OCI-LY1 (cell line): ENCODE results near the gene BHLHE23.

Experiments used
- H2AFZ ChIP-seq: fragments of 200-600 bp; sonication (generic), shearing (Covaris generic); 2 replicates; pipeline ENCODE4 v1.6.0; 2014; ENCODE audit warnings: antibody characterized with exemption, mild to moderate bottlenecking, low read length
- H3F3A ChIP-seq: fragments of 200-600 bp; sonication (generic), shearing (Covaris generic); 2 replicates; pipeline ENCODE4 v1.6.0; 2014; ENCODE audit warnings: mild to moderate bottlenecking, antibody characterized with exemption, low read length, moderate library complexity; ENCODE audit not compliant: insufficient read depth
- H3K27ac ChIP-seq: fragments of 200-600 bp; sonication (generic); 2 replicates; pipeline ENCODE4 v1.5.1; 2014; ENCODE audit warnings: low read length, mixed run types, mild to moderate bottlenecking, low read depth; ENCODE audit not compliant: poor library complexity, severe bottlenecking
- H3K27me3 ChIP-seq: fragments of 200-600 bp; sonication (generic); 2 replicates; pipeline ENCODE4 v1.6.0; 2014; ENCODE audit warnings: antibody characterized with exemption, mild to moderate bottlenecking, low read length, moderate library complexity; ENCODE audit not compliant: insufficient read depth
- H3K36me3 ChIP-seq: fragments of 200-600 bp; sonication (generic); 2 replicates; pipeline ENCODE4 v1.6.1; 2014; ENCODE audit warnings: mild to moderate bottlenecking, antibody characterized with exemption, low read length, moderate library complexity, mixed read lengths; ENCODE audit not compliant: insufficient read depth
- H3K4me1 ChIP-seq: fragments of 200-600 bp; sonication (generic); 2 replicates; pipeline ENCODE4 v1.5.1; 2014; ENCODE audit warnings: mild to moderate bottlenecking, low read length, moderate library complexity; ENCODE audit not compliant: insufficient read depth, severe bottlenecking
- H3K4me2 ChIP-seq: fragments of 200-600 bp; sonication (generic), shearing (Covaris generic); 2 replicates; pipeline ENCODE4 v1.6.1; 2014; ENCODE audit warnings: low read length
- H3K4me3 ChIP-seq: fragments of 200-600 bp; sonication (generic); 2 replicates; pipeline ENCODE4 v1.5.1; 2014; ENCODE audit warnings: low read length, low read depth, mild to moderate bottlenecking, mixed read lengths; ENCODE audit not compliant: poor library complexity, severe bottlenecking
- H3K79me2 ChIP-seq: fragments of 200-600 bp; shearing (Covaris generic); 2 replicates; pipeline ENCODE4 v1.6.1; 2016; ENCODE audit warnings: mixed run types, low read length, mixed read lengths; ENCODE audit not compliant: insufficient read depth
- H3K9ac ChIP-seq: fragments of 200-600 bp; sonication (generic), shearing (Covaris generic); 2 replicates; pipeline ENCODE4 v1.6.1; 2014; ENCODE audit warnings: mild to moderate bottlenecking, low read length, mixed read lengths
- H3K9me2 ChIP-seq: fragments of 200-600 bp; sonication (generic), shearing (Covaris generic); 2 replicates; pipeline ENCODE4 v1.6.1; 2014; ENCODE audit warnings: low read depth, mild to moderate bottlenecking, low read length, mixed read lengths
- H3K9me3 ChIP-seq: fragments of 200-600 bp; shearing (Covaris generic); 2 replicates; pipeline ENCODE4 v1.6.1; 2014; ENCODE audit warnings: low read length, mixed read lengths
- H4K20me1 ChIP-seq: fragments of 200-600 bp; sonication (generic), shearing (Covaris generic); 2 replicates; pipeline ENCODE4 v1.6.0; 2016; ENCODE audit warnings: mild to moderate bottlenecking, low read length; ENCODE audit not compliant: insufficient read depth
- EZH2 ChIP-seq: fragments of 200-600 bp; sonication (generic), shearing (Covaris generic); IDR thresholded peaks from 2 replicates; pipeline ENCODE4 v1.8.0; 2017; ENCODE audit warnings: borderline replicate concordance, mixed run types, mild to moderate bottlenecking, antibody characterized with exemption, low read length, moderate library complexity, mixed read lengths
- TF ChIP-seq, protein P1 (sequence below): fragments of 200-600 bp; sonication (generic), shearing (Covaris generic); IDR thresholded peaks from 2 replicates; pipeline ENCODE4 v1.5.1; 2017; ENCODE audit warnings: mild to moderate bottlenecking, antibody characterized with exemption, low read length, moderate library complexity, mixed read lengths

Gene BHLHE23

DNA sequence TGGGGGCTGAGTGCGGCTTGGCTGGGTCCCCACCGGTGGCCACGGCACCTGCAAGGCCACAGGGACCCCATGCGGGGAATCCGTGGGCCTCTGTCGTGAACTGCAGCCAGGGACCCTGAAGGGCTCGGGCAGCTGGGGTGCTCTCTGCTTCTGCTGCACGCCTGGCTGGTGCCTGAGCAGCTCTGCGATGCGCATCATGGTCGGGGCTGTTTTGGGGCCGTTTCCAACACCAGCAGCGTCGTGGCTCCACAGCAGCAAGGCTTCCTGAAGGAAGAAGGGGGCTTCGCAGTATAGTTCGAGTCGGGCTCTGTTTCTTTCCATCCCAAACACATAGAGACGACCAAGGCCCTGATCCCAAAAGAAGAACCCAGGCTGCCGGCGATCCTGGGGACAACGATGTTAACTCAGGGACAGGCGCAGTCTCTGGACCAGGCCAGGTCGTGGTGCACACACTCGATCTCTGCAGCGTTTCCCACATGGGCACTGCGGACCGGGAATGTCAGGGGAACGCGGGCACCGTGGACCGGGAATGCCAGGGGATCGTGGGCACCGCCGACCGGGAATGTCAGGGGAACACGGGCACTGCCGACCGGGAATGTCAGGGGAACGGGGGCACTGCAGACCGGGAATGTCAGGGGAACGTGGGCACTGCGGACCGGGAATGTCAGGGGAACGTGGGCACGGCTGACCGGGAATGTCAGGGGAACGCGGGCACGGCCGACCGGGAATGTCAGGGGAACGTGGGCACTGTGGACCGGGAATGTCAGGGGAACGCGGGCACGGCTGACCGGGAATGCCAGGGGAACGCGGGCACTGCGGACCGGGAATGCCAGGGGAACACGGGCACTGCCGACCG lies 36.8 kb upstream of the BHLHE23 start:
- TF ChIP-seq EZH2, result no peak
- TF ChIP-seq, protein P1, sequence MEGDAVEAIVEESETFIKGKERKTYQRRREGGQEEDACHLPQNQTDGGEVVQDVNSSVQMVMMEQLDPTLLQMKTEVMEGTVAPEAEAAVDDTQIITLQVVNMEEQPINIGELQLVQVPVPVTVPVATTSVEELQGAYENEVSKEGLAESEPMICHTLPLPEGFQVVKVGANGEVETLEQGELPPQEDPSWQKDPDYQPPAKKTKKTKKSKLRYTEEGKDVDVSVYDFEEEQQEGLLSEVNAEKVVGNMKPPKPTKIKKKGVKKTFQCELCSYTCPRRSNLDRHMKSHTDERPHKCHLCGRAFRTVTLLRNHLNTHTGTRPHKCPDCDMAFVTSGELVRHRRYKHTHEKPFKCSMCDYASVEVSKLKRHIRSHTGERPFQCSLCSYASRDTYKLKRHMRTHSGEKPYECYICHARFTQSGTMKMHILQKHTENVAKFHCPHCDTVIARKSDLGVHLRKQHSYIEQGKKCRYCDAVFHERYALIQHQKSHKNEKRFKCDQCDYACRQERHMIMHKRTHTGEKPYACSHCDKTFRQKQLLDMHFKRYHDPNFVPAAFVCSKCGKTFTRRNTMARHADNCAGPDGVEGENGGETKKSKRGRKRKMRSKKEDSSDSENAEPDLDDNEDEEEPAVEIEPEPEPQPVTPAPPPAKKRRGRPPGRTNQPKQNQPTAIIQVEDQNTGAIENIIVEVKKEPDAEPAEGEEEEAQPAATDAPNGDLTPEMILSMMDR, result no peak
- Histone ChIP-seq H3K4me1 (no peaks in the 10 kb centered on the region), H3K9me2 (no peaks in the 10 kb centered on the region), H3K9ac (no peak overlapping the region), H3K4me3 (no peak overlapping the region), H3F3A (no peaks in the 10 kb centered on the region), H3K36me3 (no peaks in the 10 kb centered on the region), H3K27me3 (no peaks in the 10 kb centered on the region; the same call in 1 of the 2 replicates), H3K79me2 (no peaks in the 10 kb centered on the region), H2AFZ (no peak overlapping the region), H3K27ac (no peak overlapping the region), H3K9me3 (no peaks in the 10 kb centered on the region; the same call in 1 of the 2 replicates), H3K4me2 (no peak overlapping the region), H4K20me1 (no peaks in the 10 kb centered on the region)

DNA sequence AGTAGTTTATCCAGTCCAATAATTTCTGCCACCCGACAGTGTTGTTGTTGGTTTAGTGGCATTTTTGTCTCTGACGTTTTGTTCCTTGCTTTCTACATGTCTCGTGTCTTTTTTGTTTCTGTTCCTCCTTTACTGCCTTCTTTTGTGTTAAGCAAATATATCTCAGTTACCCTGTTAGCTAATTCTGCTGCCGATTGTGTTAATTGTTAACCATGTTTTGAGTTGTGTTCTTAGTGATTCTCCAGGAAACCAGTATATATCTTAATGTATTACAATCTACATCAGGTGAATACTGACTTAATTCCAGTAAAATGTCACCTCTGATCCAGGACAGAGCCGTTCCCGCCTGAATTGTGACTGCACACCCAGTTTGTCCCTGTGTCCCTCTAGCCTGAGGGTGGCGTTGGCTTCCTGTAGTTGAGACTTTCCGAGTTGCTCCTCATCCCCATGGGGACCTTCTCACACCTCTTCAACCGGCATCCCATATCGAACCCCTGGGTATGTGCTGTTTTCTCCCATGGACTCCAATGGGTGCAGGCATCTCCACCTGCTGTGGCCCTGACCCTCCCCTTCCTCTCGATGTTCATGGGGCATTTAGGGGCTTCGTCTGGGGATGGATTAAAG lies 35.8 kb upstream of the BHLHE23 start:
- Histone ChIP-seq H3K4me1 (no peaks in the 10 kb centered on the region), H3K9me2 (no peaks in the 10 kb centered on the region), H3K36me3 (no peaks in the 10 kb centered on the region), H3K4me3 (no peak overlapping the region), H4K20me1 (no peaks in the 10 kb centered on the region), H3K27me3 (no peaks in the 10 kb centered on the region; the same call in 1 of the 2 replicates), H3K79me2 (no peaks in the 10 kb centered on the region), H3K4me2 (no peak overlapping the region), H3F3A (no peaks in the 10 kb centered on the region), H3K9me3 (no peaks in the 10 kb centered on the region; the same call in 1 of the 2 replicates), H3K27ac (no peak overlapping the region), H2AFZ (no peak overlapping the region), H3K9ac (no peak overlapping the region)
- TF ChIP-seq EZH2, result no peak
- TF ChIP-seq, protein P1, result no peak

DNA sequence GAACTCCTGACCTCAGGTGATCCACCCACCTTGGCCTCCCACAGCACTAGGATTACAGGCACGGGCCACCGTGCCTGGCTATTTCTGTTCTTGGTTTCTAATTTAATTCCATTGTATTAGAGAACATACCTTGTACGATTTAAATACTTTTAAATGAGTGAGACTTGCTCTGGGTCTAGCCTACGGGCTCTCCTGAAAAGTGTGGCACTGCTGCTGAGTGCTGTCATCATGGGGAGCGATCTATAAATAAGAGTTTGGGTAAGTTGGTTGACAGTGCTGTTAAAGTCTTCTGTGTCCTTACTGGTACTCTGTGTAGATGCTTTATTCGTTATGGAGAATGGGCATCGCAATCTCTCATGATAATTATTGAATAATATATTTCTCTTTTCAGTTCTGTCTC lies 35.0 kb upstream of the BHLHE23 start:
- Histone ChIP-seq H3K4me1 (no peaks in the 10 kb centered on the region), H3K27me3 (no peaks in the 10 kb centered on the region; the same call in 1 of the 2 replicates), H3K9me3 (no peaks in the 10 kb centered on the region), H3K36me3 (no peaks in the 10 kb centered on the region), H2AFZ (no peak overlapping the region), H3K4me2 (no peak overlapping the region), H4K20me1 (no peaks in the 10 kb centered on the region), H3K9me2 (no peaks in the 10 kb centered on the region), H3F3A (no peaks in the 10 kb centered on the region), H3K79me2 (no peaks in the 10 kb centered on the region), H3K4me3 (no peak overlapping the region), H3K9ac (no peak overlapping the region), H3K27ac (no peak overlapping the region)
- TF ChIP-seq, protein P1, result no peak
- TF ChIP-seq EZH2, result no peak
